ENCODE measurements around the gene SEMA3F.

The SEMA3F gene

GRCh38 chr3:50171540-50172301, 16.6 kb downstream of the SEMA3F start:
- no peak for DNase-seq (ENCODE audit: low read depth)

- no peak for DNase-seq (ENCODE audit: low read depth)
Measured at GRCh38 chr3:50172626-50173220, 17.6 kb downstream of the SEMA3F start.

- DNase-seq (ENCODE audit: low read depth): no peak
Measured at GRCh38 chr3:50173685-50174516, 18.8 kb downstream of the SEMA3F start.

DNA sequence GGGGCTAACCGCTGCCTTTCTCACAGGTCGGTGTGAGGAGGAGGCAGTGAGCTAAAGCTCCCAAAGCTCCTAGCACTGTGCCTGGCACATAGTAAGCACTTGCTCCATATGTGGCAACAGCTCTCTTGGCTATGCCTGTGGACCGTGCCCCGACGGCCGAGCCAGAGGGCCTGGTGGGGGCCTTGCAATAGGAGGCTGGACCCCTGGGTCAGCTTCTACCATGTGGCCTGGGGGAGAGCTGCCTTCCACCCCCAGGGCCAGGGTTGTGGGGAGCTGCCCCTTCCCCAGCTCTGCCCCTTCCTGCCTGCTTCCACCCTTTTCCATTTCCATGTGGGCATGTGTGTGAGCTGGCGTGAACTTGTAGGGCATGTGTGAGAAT, 19.4 kb downstream of the SEMA3F start:
- no peak for DNase-seq (ENCODE audit: low read depth)

DNA sequence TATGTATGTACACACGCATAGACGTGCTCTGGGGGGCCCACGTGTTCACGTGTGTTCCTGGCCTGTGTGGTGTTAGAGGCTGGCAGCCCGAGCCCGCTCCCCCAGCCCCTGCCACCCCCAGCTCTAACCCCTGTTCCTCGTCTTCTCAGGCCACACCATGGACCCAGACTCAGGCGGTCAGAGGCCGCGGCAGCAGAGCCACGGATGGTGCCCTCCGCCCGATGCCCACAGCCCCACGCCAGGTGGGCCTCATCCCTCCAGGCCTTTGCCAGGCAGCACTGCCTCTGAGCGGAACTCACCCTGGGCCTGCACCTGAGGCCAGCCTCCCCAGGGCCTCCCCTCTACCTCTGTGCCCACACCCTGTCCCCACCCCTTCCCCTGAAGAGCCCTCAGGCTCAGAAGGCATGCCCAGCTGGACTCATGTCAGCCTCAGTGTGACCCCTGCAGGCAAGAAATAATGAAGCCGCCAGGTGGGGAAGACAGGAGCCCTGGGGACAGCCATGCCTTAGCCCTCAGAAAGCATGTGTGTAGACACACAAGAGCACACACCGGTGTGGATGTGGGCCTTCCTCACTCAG, 19.9 kb downstream of the SEMA3F start:
- DNase-seq (ENCODE audit: low read depth): no peak

- no peak for DNase-seq (ENCODE audit: low read depth)
Measured at GRCh38 chr3:50177346-50177745, 22.2 kb downstream of the SEMA3F start.

DNA sequence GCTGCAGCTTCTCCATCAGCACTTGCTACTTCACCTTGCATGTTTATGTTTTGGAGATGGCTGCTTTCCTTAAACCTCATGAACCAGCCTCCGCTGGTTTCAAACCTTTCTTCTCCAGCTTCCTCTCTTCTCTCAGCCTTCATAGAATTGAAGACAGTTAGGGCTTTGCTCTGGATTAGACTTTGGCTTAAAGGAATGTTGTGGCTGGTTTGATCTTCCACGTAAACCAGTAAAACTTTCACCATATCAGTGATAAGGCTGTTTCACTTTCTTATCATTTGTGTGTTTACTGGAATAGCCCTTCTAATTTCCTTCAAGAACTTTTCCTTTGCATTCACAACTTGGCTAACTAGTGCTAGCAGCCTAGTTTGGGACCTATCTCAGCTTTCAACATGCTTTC, 24.6 kb downstream of the SEMA3F start:
- no peak for DNase-seq (ENCODE audit: low read depth)

DNA sequence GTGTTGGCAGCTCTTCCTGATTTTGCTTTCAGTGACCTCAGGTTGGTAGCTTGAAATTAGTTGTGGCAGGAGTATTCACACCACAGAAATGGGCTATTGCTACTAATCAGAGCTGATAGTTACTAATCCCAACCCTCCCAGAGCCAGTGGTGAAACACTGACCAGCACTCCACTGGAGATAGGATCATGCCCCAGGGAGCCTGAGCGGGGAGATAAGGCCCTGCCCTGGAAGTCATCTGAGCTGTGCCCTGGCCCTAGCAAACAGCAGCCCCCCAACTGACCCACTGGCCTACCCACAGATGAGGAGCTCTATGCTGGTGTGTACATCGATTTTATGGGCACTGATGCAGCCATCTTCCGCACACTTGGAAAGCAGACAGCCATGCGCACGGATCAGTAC, 26.9 kb downstream of the SEMA3F start:
- no peak for DNase-seq (ENCODE audit: low read depth)

DNA sequence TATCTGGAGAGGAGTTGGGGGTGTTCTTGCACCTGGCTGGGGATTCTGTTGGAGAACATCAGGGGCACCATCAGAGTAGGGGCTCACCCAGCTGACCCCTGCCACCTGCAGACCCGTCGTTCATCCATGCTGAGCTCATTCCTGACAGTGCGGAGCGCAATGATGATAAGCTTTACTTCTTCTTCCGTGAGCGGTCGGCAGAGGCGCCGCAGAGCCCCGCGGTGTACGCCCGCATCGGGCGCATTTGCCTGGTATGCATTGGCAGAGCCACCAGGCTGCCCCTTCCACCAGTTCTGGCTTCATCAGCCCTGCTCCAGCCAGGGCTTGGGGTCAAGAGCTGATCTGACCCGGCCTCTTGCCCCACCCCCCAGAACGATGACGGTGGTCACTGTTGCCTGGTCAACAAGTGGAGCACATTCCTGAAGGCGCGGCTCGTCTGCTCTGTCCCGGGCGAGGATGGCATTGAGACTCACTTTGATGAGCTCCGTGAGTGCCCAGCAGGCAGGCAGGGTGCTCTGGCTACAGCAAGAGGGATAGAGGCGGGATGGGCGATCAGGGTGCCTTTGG, 27.5 kb downstream of the SEMA3F start:
- DNase-seq (ENCODE audit: low read depth): no peak

DNA sequence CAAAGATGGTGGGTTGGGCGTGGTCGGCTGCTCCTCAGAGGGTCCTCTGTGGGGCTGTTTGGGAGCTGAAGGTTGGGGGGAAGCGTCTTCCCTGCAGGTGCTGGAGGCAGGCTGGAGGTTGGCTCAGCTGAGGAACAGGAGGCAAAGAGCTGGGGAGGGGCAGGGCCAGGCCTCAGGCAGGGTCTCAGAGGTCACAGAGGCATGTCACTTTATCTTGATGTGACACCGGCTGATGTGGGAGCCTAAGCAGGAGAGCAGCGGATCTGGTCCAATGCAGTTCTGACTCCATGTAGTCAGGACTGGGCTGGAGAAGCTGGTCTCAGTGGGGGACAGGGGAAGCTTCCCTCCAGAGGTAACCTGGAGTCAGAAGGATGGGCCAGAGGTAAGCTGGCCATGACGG, 28.6 kb downstream of the SEMA3F start:
- DNase-seq (ENCODE audit: low read depth): no peak

DNA sequence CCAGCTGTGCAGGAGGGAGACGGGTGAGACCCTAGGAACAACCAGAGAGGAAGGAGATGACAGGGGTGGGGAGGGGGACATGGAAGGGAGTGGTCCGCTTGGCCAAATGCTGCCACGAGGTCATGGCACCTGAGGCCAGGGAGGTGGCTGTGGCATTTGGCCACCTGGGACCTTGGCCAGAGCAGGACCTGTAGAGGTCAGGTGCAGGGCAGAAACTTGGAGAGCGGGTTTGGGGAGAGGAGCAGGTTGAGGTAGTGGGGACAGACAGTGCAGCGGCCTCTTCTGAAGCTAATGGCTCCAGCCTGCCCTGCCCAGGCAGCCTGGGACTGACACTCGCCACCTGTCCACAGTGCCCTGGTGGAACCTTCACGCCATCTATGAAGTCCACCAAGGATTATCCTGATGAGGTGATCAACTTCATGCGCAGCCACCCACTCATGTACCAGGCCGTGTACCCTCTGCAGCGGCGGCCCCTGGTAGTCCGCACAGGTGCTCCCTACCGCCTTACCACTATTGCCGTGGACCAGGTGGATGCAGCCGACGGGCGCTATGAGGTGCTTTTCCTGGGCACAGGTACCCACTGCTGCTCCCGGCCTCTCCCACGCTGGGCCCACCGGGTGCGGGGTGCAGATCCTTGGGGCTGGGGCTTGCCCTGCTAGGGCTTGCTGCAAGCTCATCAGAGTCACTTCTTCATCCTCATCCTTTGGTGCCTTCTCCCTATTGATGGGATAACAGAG, 29.3 kb downstream of the SEMA3F start:
- no peak for DNase-seq (ENCODE audit: low read depth)

- no peak for DNase-seq (ENCODE audit: low read depth)
Measured at GRCh38 chr3:50185230-50185629, 30.1 kb downstream of the SEMA3F start.

DNA sequence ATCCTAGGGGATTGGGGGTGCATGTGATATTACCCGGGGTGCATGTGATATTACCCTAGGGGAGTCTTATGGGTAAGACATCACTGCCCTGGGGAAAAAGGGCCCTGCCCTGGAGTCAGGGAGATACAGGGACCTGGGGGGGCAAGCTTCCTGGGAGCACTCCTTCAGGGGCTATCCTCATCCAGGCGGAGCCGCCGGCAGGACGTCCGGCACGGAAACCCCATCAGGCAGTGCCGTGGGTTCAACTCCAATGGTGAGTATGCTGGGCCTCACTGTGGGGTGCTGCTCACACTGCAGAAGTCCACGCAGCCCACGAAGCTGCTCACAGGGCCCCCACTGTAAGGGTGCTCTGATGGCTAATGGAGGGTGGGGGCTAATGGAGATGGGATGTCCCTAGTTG, 31.0 kb downstream of the SEMA3F start:
- DNase-seq (ENCODE audit: low read depth): no peak

GRCh38 chr3:50187750-50188149, 32.6 kb downstream of the SEMA3F start:
- no peak for DNase-seq (ENCODE audit: low read depth)

DNA sequence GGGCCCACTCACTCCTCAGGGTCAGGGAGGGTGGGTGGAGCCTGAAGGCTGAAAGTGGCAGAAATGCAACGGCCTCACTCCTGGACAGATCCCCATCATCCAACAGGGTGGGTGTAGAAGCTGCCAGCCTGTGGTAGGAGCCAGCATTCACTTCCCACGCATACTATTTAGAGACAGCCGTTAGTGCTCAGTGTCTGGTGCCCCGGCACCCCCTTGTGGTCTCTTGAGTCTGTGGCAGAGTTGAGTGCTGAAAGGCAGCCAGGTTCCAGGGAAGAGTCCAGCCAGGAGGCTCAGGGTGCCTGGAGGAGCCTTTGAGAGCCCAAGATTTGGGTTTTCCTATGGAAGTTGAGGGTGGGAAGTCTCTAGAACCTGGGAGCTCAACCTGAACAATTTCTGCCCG, 34.1 kb downstream of the SEMA3F start:
- no peak for DNase-seq (ENCODE audit: low read depth)

- DNase-seq (ENCODE audit: low read depth): no peak
Measured at GRCh38 chr3:50189989-50190388, 34.9 kb downstream of the SEMA3F start.

DNA sequence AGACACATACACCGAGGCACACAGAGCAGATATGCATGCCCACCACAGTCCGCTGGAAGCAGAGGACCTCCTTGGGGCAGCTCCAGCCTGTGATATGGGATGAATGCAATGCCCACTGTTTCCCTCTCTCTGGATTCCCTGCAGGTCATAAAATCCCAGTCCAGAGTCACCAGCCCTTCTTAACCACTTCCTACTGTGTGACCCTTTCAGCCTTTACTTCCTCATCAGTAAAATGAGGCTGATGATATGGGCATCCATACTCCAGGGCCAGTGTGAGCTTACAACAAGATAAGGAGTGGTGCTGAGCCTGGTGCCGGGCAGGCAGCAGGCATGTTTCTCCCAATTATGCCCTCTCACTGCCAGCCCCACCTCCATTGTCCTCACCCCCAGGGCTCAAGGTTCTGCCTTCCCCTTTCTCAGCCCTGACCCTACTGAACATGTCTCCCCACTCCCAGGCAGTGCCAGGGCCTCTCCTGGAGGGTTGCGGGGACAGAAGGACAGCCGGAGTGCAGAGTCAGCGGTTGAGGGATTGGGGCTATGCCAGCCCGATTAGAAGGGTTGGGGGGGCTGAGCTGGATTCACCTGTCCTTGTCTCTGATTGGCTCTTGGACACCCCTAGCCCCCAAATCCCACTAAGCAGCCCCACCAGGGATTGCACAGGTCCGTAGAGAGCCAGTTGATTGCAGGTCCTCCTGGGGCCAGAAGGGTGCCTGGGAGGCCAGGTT, 36.0 kb downstream of the SEMA3F start, which contains the start of gene GNAT1:
TSS of gene GNAT1 (plus strand) at position 675 of the 725 bp plus-strand sequence. CDS start 116 bp downstream, outside the sequence.
- no peak for DNase-seq (ENCODE audit: low read depth)

DNA sequence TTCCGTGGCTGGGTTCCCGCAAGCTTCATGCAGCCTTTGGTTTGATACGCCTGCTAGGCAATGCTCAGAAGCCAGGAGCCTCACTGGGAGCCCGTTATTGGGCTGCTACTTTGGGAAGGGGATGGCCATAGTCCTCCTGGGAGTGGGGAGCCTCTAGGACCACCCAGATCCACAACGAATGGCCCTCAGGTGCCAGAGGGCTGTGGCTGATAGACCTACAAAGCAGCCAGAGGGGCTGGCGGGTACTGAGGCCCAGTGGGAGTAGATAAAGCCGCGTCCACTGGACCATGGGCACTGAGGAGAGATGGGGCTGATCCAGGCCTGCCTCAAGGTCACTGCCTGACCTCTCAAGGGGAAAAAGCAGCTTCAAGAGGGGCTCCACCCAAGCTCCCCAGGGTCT, 37.0 kb downstream of the SEMA3F start:
- no peak for DNase-seq (ENCODE audit: low read depth)

- peak; percentile 50 for DNase-seq (ENCODE audit: low read depth)
Measured at GRCh38 chr3:50192689-50193141, 37.6 kb downstream of the SEMA3F start.

- no peak for DNase-seq (ENCODE audit: low read depth)
Measured at GRCh38 chr3:50193286-50193685, 38.2 kb downstream of the SEMA3F start.

DNA sequence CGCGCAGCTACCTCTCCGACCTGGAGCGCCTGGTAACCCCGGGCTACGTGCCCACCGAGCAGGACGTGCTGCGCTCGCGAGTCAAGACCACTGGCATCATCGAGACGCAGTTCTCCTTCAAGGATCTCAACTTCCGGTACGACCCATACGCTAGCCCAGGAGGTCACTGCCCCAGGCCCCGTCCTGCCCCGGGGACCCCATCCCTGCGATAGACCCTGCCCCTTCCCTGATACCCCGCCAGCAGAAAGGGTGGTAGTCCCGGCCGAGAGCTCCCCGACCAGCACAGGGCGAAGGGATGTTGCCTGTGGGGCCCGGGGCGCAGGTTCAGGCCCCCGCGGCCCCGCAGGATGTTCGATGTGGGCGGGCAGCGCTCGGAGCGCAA, 38.6 kb downstream of the SEMA3F start:
- DNase-seq (ENCODE audit: low read depth): no peak
